Activated T-cell treated with anti-CD3 and anti-CD28 coated beads, Interleukin-2, amount 50 U/mL, for 72 hours (primary cell): ENCODE measurements around the gene ZSWIM7. TPM values are rescaled to one million over a fixed set of nuclear protein-coding genes. Genes with fewer than 3 reads are reported as not detected.
"Not testable (repeated sequence)": the region's sequence is repeated elsewhere in the genome, so short reads cannot be mapped to it uniquely, and the experiment has no call there.

Experiments
- ATAC-seq, 2 donors: fragments of 150-1000 bp; cut with Tn5 transposase; replicated peaks in 1 of 2; 2 replicates each; pipeline ENCODE4 v1.10.0; 2021; ENCODE audit warnings: moderate library complexity in 2 of 2, mild to moderate bottlenecking in 1 of 2
- DNase-seq, 2 donors: peaks; one replicate each; pipeline ENCODE4 v3.0.0; 2021 to 2022; ENCODE audit warnings: mixed read lengths in 1 of 2
- H3K27ac Mint-ChIP-seq: one replicate; pipeline ENCODE4 v1.8.0; 2022; ENCODE audit warnings: mild to moderate bottlenecking, moderate library complexity, mixed read lengths
- H3K27me3 Mint-ChIP-seq: one replicate; pipeline ENCODE4 v1.8.0; 2022; ENCODE audit warnings: low read depth, mixed read lengths
- H3K36me3 Mint-ChIP-seq, 2 donors: one replicate each; pipeline ENCODE4 v1.8.0; 2022; ENCODE audit warnings: mixed read lengths in 2 of 2, mild to moderate bottlenecking in 1 of 2; ENCODE audit not compliant: insufficient read depth in 2 of 2
- H3K4me1 Mint-ChIP-seq: one replicate; pipeline ENCODE4 v1.8.0; 2022; ENCODE audit warnings: low read depth, mixed read lengths
- H3K4me3 Mint-ChIP-seq, 2 donors: one replicate each; pipeline ENCODE4 v1.8.0; 2022; ENCODE audit warnings: mild to moderate bottlenecking in 2 of 2, mixed read lengths in 2 of 2, moderate library complexity in 2 of 2
- H3K9me3 Mint-ChIP-seq, 2 donors: one replicate each; pipeline ENCODE4 v1.8.0; 2022; ENCODE audit warnings: mixed read lengths in 2 of 2
- total RNA-seq, 2 donors: library from RNA; stranded (reverse); gene quantifications; one replicate each; pipeline ENCODE4 v1.2.3, GENCODE V29; 2022

The ZSWIM7 gene
- total RNA-seq, 2 donors from 2014 or later: 14.2 to 14.6 TPM

GRCh38 chr17:15979013-15979412 is 20.5 kb downstream of the ZSWIM7 start:
- H3K27me3 Mint-ChIP-seq, H3K4me3 Mint-ChIP-seq, H3K9me3 Mint-ChIP-seq, DNase-seq, H3K27ac Mint-ChIP-seq, ATAC-seq: not testable (repeated sequence)
- Mint-ChIP-seq H3K36me3 (peaks cover 10 to 11% of the 10 kb centered on the region in 2 donors), H3K4me1 (peaks cover 20% of the 10 kb centered on the region)

- no peaks in the 10 kb centered on the region for H3K9me3 Mint-ChIP-seq
- DNase-seq (no peak), ATAC-seq (no peak)
- H3K36me3 Mint-ChIP-seq: peaks cover 10 to 11% of the 10 kb centered on the region in 2 donors
- no peak overlapping the region for H3K27ac Mint-ChIP-seq
- no peaks in the 10 kb centered on the region for H3K27me3 Mint-ChIP-seq
- no peak overlapping the region for H3K4me3 Mint-ChIP-seq
- H3K4me1 Mint-ChIP-seq: peaks cover 20% of the 10 kb centered on the region
These were observed 20.9 kb downstream of the ZSWIM7 start for GRCh38 chr17:15978606-15979005.

- Mint-ChIP-seq H3K9me3 (no peaks in the 10 kb centered on the region), H3K4me3 (no peak overlapping the region), H3K36me3 (peaks cover 10 to 11% of the 10 kb centered on the region in 2 donors), H3K27ac (no peak overlapping the region), H3K4me1 (peaks cover 20% of the 10 kb centered on the region), H3K27me3 (no peaks in the 10 kb centered on the region)
- DNase-seq (no peak), ATAC-seq (no peak)
These were observed 21.6 kb downstream of the ZSWIM7 start for GRCh38 chr17:15977894-15978293.

- Mint-ChIP-seq H3K27ac (no peak overlapping the region), H3K36me3 (peaks cover 2 to 4% of the 10 kb centered on the region in 2 donors), H3K4me1 (no peaks in the 10 kb centered on the region), H3K4me3 (no peak overlapping the region), H3K9me3 (no peaks in the 10 kb centered on the region), H3K27me3 (peaks cover 8% of the 10 kb centered on the region)
- DNase-seq (no peak), ATAC-seq (no peak)
These were observed 25.7 kb downstream of the ZSWIM7 start for GRCh38 chr17:15973834-15974233.

- H3K4me1 Mint-ChIP-seq: no peaks in the 10 kb centered on the region
- H3K4me3 Mint-ChIP-seq: no peak overlapping the region
- peaks cover 2 to 3% of the 10 kb centered on the region in 2 donors for H3K36me3 Mint-ChIP-seq
- no peak overlapping the region for H3K27ac Mint-ChIP-seq
- H3K27me3 Mint-ChIP-seq: peaks cover 8% of the 10 kb centered on the region
- ATAC-seq (no peak), DNase-seq (no peak)
- no peaks in the 10 kb centered on the region for H3K9me3 Mint-ChIP-seq
These were observed 26.5 kb downstream of the ZSWIM7 start for GRCh38 chr17:15973016-15973415.

GRCh38 chr17:15972497-15972951 is 27.0 kb downstream of the ZSWIM7 start:
- Mint-ChIP-seq H3K4me3 (no peak overlapping the region), H3K27ac (no peak overlapping the region), H3K4me1 (peaks cover 3% of the 10 kb centered on the region), H3K36me3 (peaks cover 0 to 2% of the 10 kb centered on the region in 2 donors), H3K27me3 (peaks cover 8% of the 10 kb centered on the region), H3K9me3 (no peaks in the 10 kb centered on the region)
- DNase-seq (no peak), ATAC-seq (no peak)

- Mint-ChIP-seq H3K36me3 (peaks cover 0 to under 1% of the 10 kb centered on the region in 2 donors), H3K9me3 (no peaks in the 10 kb centered on the region), H3K4me3 (no peak overlapping the region), H3K4me1 (peaks cover 9% of the 10 kb centered on the region), H3K27me3 (peaks cover 9% of the 10 kb centered on the region), H3K27ac (no peak overlapping the region)
- DNase-seq (no peak), ATAC-seq (no peak)
These were observed 27.6 kb downstream of the ZSWIM7 start for GRCh38 chr17:15971882-15972281.

GRCh38 chr17:15971098-15971678 is 28.3 kb downstream of the ZSWIM7 start:
- no peaks in the 10 kb centered on the region for H3K36me3 Mint-ChIP-seq
- peaks cover 14% of the 10 kb centered on the region for H3K27me3 Mint-ChIP-seq
- ATAC-seq: no peak
- no peak overlapping the region for H3K4me3 Mint-ChIP-seq
- no peak for DNase-seq
- H3K4me1 Mint-ChIP-seq: peaks cover 14% of the 10 kb centered on the region
- no peaks in the 10 kb centered on the region for H3K9me3 Mint-ChIP-seq
- no peak overlapping the region for H3K27ac Mint-ChIP-seq

GRCh38 chr17:15970500-15970899 is 29.0 kb downstream of the ZSWIM7 start:
- ATAC-seq (no peak), DNase-seq (no peak)
- H3K36me3 Mint-ChIP-seq: no peaks in the 10 kb centered on the region
- no peaks in the 10 kb centered on the region for H3K9me3 Mint-ChIP-seq
- no peak overlapping the region for H3K27ac Mint-ChIP-seq
- H3K4me1 Mint-ChIP-seq: peaks cover 14% of the 10 kb centered on the region
- peaks cover 14% of the 10 kb centered on the region for H3K27me3 Mint-ChIP-seq
- no peak overlapping the region for H3K4me3 Mint-ChIP-seq

- H3K4me3 Mint-ChIP-seq: no peak overlapping the region
- ATAC-seq: no peak
- H3K27ac Mint-ChIP-seq: no peak overlapping the region
- no peaks in the 10 kb centered on the region for H3K36me3 Mint-ChIP-seq
- peaks cover 19% of the 10 kb centered on the region for H3K27me3 Mint-ChIP-seq
- no peak for DNase-seq
- H3K4me1 Mint-ChIP-seq: peaks cover 14% of the 10 kb centered on the region
- H3K9me3 Mint-ChIP-seq: no peaks in the 10 kb centered on the region
These were observed 30.0 kb downstream of the ZSWIM7 start for GRCh38 chr17:15969463-15969862.

GRCh38 chr17:15967706-15968399 is 31.7 kb downstream of the ZSWIM7 start:
- Mint-ChIP-seq H3K4me3 (no peak overlapping the region), H3K4me1 (peaks cover 14% of the 10 kb centered on the region), H3K36me3 (no peaks in the 10 kb centered on the region), H3K9me3 (no peaks in the 10 kb centered on the region), H3K27me3 (peaks cover 26% of the 10 kb centered on the region), H3K27ac (no peak overlapping the region)
- ATAC-seq: no peak
- DNase-seq: no peak

GRCh38 chr17:15966879-15967248 is 32.6 kb downstream of the ZSWIM7 start:
- H3K27me3 Mint-ChIP-seq: peaks cover 27% of the 10 kb centered on the region
- no peaks in the 10 kb centered on the region for H3K36me3 Mint-ChIP-seq
- H3K9me3 Mint-ChIP-seq: no peaks in the 10 kb centered on the region
- no peak overlapping the region for H3K4me3 Mint-ChIP-seq
- H3K27ac Mint-ChIP-seq: no peak overlapping the region
- peaks cover 14% of the 10 kb centered on the region for H3K4me1 Mint-ChIP-seq
- no peak for ATAC-seq
- no peak for DNase-seq

GRCh38 chr17:15966183-15966878 is 33.2 kb downstream of the ZSWIM7 start:
- no peaks in the 10 kb centered on the region for H3K9me3 Mint-ChIP-seq
- peaks cover 32% of the 10 kb centered on the region for H3K27me3 Mint-ChIP-seq
- no peak for DNase-seq
- no peak overlapping the region for H3K4me3 Mint-ChIP-seq
- peaks cover 14% of the 10 kb centered on the region for H3K4me1 Mint-ChIP-seq
- no peaks in the 10 kb centered on the region for H3K36me3 Mint-ChIP-seq
- no peak overlapping the region for H3K27ac Mint-ChIP-seq
- ATAC-seq: no peak
